ENCODE results near the gene SUSD4.
"Not testable (repeated sequence)": the region's sequence is repeated elsewhere in the genome, so short reads cannot be mapped to it uniquely, and the experiment has no call there.

Gene SUSD4

GRCh38 chr1:223363856-223364684 is at the start of gene SUSD4:
SUSD4 (minus strand) TSS chr1:223364176; CDS start chr1:223363425, 751 bp downstream.
- peak; percentile 45 for DNase-seq

- no peak for DNase-seq
These were observed 49.2 kb upstream of the SUSD4 start for GRCh38 chr1:223413216-223413615.

GRCh38 chr1:223411710-223412109 is 47.7 kb upstream of the SUSD4 start:
- no peak for DNase-seq

- DNase-seq: no peak
These were observed 47.3 kb upstream of the SUSD4 start for GRCh38 chr1:223411309-223411708.

- DNase-seq: no peak
These were observed 46.1 kb upstream of the SUSD4 start for GRCh38 chr1:223410036-223410435.

GRCh38 chr1:223405507-223405906 is 41.5 kb upstream of the SUSD4 start:
- no peak for DNase-seq

- no peak for DNase-seq
These were observed 39.3 kb upstream of the SUSD4 start for GRCh38 chr1:223403184-223403815.

- DNase-seq: no peak
These were observed 38.8 kb upstream of the SUSD4 start for GRCh38 chr1:223402790-223403142.

GRCh38 chr1:223401873-223402789 is 38.2 kb upstream of the SUSD4 start:
- DNase-seq: no peak

- DNase-seq: not testable (repeated sequence)
These were observed 35.4 kb upstream of the SUSD4 start for GRCh38 chr1:223399393-223399792.

GRCh38 chr1:223394706-223395105 is 30.7 kb upstream of the SUSD4 start:
- no peak for DNase-seq

- no peak for DNase-seq
These were observed 30.3 kb upstream of the SUSD4 start for GRCh38 chr1:223394242-223394641.

GRCh38 chr1:223393275-223394214 is 29.6 kb upstream of the SUSD4 start, which contains the start of gene CCDC185:
CCDC185 (plus strand) TSS chr1:223393415; CDS start chr1:223393476, 61 bp downstream.
- no peak for DNase-seq

- DNase-seq: no peak
These were observed 26.6 kb upstream of the SUSD4 start for GRCh38 chr1:223390618-223391017.

- DNase-seq: no peak
These were observed 22.0 kb upstream of the SUSD4 start for GRCh38 chr1:223386013-223386412.

- DNase-seq: no peak
These were observed 14.8 kb upstream of the SUSD4 start for GRCh38 chr1:223378754-223379153.

GRCh38 chr1:223374064-223374610 is 10.2 kb upstream of the SUSD4 start:
- DNase-seq: no peak

GRCh38 chr1:223364685-223365382 is 858 bp upstream of the SUSD4 start:
- no peak for DNase-seq

GRCh38 chr1:223363057-223363855 is 720 bp downstream of the SUSD4 start:
- DNase-seq: peak; percentile 80

GRCh38 chr1:223358826-223359225 is 5.2 kb downstream of the SUSD4 start:
- DNase-seq: no peak
